IPS DF 6.9 (cell line): ENCODE data around the gene CASR.

Source experiments
- DNase-seq: peaks from one replicate; pipeline ENCODE4 v3.0.0-alpha.2; 2013; ENCODE audit warnings: low read depth, low spot score
- H3K27ac ChIP-seq: one replicate; pipeline ENCODE4 v1.5.1; 2013; ENCODE audit warnings: low read length, control low read depth
- H3K27me3 ChIP-seq: 2 replicates; pipeline ENCODE4 v1.6.1; 2013; ENCODE audit warnings: mild to moderate bottlenecking, low read length; ENCODE audit not compliant: control insufficient read depth, insufficient read depth
- H3K36me3 ChIP-seq: 2 replicates; pipeline ENCODE4 v1.6.1; 2013; ENCODE audit warnings: low read length; ENCODE audit not compliant: control insufficient read depth, insufficient read depth
- H3K4me1 ChIP-seq: 2 replicates; pipeline ENCODE4 v1.6.1; 2013; ENCODE audit warnings: low read length; ENCODE audit not compliant: control insufficient read depth, insufficient read depth
- H3K4me3 ChIP-seq: 2 replicates; pipeline ENCODE4 v1.5.1; 2013; ENCODE audit warnings: mild to moderate bottlenecking, low read length
- H3K9me3 ChIP-seq: 2 replicates; pipeline ENCODE4 v1.6.1; 2013; ENCODE audit warnings: low read length, inconsistent platforms; ENCODE audit not compliant: control insufficient read depth, insufficient read depth
- WGBS: extraction: QIAGEN DNeasy Blood & Tissue Kit; methylation state at CpG from one replicate; pipeline ENCODE4 v1.1.7; 2013; ENCODE audit warnings: mixed read lengths, missing lambda C conversion rate; ENCODE audit not compliant: insufficient read length, insufficient coverage; 5-methylcytosine and 5-hydroxymethylcytosine counted together

The CASR gene

GRCh38 chr3:122273498-122273897 lies 90.0 kb downstream of the CASR start:
- Histone ChIP-seq H3K9me3 (no peaks in the 10 kb centered on the region), H3K4me3 (no peak overlapping the region), H3K27me3 (no peaks in the 10 kb centered on the region; the same call in 1 of the 2 replicates), H3K27ac (no peak overlapping the region), H3K36me3 (no peaks in the 10 kb centered on the region), H3K4me1 (no peaks in the 10 kb centered on the region)
- WGBS: no CpG with 5 or more reads among the region's 2 CpGs
- DNase-seq: no peak

DNA sequence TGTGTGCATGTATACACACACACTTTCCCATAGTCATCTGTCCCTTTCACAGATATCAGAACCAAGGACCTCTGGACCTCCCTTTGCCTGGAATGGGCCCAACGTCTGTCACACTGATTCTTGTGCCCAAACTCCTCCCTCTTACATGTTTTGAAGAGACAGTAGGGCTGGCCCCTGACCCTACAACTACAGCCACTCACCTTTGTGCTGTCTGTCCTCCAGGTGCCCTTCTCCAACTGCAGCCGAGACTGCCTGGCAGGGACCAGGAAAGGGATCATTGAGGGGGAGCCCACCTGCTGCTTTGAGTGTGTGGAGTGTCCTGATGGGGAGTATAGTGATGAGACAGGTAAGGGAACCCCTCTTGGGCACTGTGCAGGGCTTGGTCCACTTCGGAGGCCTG lies 98.4 kb downstream of the CASR start:
- no peaks in the 10 kb centered on the region for H3K9me3 ChIP-seq
- H3K36me3 ChIP-seq: no peaks in the 10 kb centered on the region
- no peaks in the 10 kb centered on the region; the same call in 1 of the 2 replicates for H3K4me1 ChIP-seq
- no CpG with 5 or more reads among the region's 3 CpGs for WGBS
- no peak for DNase-seq
- no peaks in the 10 kb centered on the region for H3K27me3 ChIP-seq
- no peak overlapping the region for H3K4me3 ChIP-seq
- no peak overlapping the region for H3K27ac ChIP-seq

DNA sequence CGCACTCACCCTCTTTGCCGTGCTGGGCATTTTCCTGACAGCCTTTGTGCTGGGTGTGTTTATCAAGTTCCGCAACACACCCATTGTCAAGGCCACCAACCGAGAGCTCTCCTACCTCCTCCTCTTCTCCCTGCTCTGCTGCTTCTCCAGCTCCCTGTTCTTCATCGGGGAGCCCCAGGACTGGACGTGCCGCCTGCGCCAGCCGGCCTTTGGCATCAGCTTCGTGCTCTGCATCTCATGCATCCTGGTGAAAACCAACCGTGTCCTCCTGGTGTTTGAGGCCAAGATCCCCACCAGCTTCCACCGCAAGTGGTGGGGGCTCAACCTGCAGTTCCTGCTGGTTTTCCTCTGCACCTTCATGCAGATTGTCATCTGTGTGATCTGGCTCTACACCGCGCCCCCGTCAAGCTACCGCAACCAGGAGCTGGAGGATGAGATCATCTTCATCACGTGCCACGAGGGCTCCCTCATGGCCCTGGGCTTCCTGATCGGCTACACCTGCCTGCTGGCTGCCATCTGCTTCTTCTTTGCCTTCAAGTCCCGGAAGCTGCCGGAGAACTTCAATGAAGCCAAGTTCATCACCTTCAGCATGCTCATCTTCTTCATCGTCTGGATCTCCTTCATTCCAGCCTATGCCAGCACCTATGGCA lies 100.5 kb downstream of the CASR start:
- no peak overlapping the region for H3K4me3 ChIP-seq
- no peak overlapping the region for H3K27ac ChIP-seq
- WGBS: no CpG with 5 or more reads among the region's 22 CpGs
- no peaks in the 10 kb centered on the region for H3K27me3 ChIP-seq
- no peaks in the 10 kb centered on the region; the same call in 1 of the 2 replicates for H3K4me1 ChIP-seq
- no peak for DNase-seq
- H3K36me3 ChIP-seq: no peaks in the 10 kb centered on the region
- no peaks in the 10 kb centered on the region for H3K9me3 ChIP-seq

- no peak for DNase-seq
- H3K4me1 ChIP-seq: no peaks in the 10 kb centered on the region; the same call in 1 of the 2 replicates
- no peaks in the 10 kb centered on the region for H3K36me3 ChIP-seq
- no peak overlapping the region for H3K4me3 ChIP-seq
- no peaks in the 10 kb centered on the region for H3K27me3 ChIP-seq
- H3K27ac ChIP-seq: no peak overlapping the region
- H3K9me3 ChIP-seq: no peaks in the 10 kb centered on the region
- WGBS: no CpG with 5 or more reads among the region's 20 CpGs
These were observed 101.0 kb downstream of the CASR start for GRCh38 chr3:122284486-122284885.

DNA sequence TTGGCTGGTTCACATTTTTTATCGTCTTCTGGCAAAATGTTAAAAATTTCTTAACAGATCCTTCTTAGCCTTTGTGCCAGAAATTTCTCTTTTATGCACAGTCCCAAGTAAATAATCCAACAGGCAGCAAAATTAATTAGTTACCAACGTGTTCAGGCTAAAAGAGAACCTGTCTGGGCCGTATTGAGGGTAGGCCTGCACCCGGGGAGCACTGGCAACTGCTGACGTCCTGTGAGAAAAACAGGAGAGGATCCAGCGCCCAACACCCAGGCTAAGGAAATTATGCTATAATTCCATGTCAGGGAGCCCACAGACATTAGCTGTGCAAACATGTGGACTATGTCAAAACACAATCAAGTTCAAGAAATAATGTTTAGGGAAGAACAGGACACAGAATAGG lies 110.9 kb downstream of the CASR start:
- H3K27me3 ChIP-seq: no peaks in the 10 kb centered on the region
- H3K9me3 ChIP-seq: no peaks in the 10 kb centered on the region
- no peaks in the 10 kb centered on the region for H3K4me1 ChIP-seq
- no CpG with 5 or more reads among the region's 6 CpGs for WGBS
- H3K4me3 ChIP-seq: no peak overlapping the region
- no peak for DNase-seq
- H3K27ac ChIP-seq: no peak overlapping the region
- H3K36me3 ChIP-seq: no peaks in the 10 kb centered on the region

- no peak for DNase-seq
- no peak overlapping the region for H3K4me3 ChIP-seq
- H3K27me3 ChIP-seq: no peaks in the 10 kb centered on the region
- H3K9me3 ChIP-seq: no peaks in the 10 kb centered on the region
- H3K4me1 ChIP-seq: no peaks in the 10 kb centered on the region
- no CpG with 5 or more reads among the region's 5 CpGs for WGBS
- no peaks in the 10 kb centered on the region for H3K36me3 ChIP-seq
- H3K27ac ChIP-seq: no peak overlapping the region
These were observed 112.0 kb downstream of the CASR start for GRCh38 chr3:122295266-122296062.

DNA sequence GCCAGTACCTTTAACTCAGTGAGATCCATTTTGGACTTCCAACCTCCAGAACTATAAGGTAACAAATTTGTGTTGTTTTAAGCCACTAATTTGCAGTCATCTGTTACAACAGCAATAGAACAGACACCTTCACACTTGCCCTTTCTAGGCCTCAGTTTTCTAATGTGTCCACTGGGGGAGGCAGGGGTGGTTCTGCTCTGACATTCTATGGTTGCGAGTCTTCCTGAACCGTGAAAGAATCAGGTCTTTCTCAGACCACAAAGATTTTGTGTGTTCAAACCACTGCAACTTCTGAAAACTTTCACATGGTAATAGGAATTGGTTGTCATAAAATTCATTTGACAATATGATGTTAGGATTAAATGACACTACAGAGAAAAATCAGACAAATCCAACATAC lies 114.8 kb downstream of the CASR start:
- Histone ChIP-seq H3K27me3 (no peaks in the 10 kb centered on the region), H3K4me3 (no peak overlapping the region), H3K9me3 (no peaks in the 10 kb centered on the region), H3K36me3 (no peaks in the 10 kb centered on the region), H3K27ac (no peak overlapping the region), H3K4me1 (no peaks in the 10 kb centered on the region)
- WGBS: no CpG with 5 or more reads among the region's 2 CpGs
- no peak for DNase-seq

DNA sequence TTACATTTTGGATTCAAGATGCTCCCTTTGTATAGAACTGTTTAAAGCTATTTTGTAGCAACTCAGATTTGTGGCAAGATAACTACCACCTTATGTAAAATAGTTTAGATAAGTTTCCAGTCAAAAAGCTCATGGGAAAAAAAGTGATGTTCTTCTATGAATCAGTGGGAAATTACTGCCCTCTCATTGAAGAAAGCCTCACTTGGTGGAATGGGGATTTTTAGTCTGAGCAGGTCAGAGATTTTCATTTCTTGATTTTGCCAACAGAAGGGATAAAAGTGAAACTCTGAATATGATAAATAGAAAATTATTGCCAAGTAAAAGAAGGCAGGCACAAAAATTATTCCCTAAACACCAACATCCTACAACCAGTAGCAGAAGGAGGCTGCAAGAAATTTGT lies 115.7 kb downstream of the CASR start:
- Histone ChIP-seq H3K4me1 (no peaks in the 10 kb centered on the region), H3K27me3 (no peaks in the 10 kb centered on the region), H3K4me3 (no peak overlapping the region), H3K36me3 (no peaks in the 10 kb centered on the region), H3K9me3 (no peaks in the 10 kb centered on the region), H3K27ac (no peak overlapping the region)
- no peak for DNase-seq

DNA sequence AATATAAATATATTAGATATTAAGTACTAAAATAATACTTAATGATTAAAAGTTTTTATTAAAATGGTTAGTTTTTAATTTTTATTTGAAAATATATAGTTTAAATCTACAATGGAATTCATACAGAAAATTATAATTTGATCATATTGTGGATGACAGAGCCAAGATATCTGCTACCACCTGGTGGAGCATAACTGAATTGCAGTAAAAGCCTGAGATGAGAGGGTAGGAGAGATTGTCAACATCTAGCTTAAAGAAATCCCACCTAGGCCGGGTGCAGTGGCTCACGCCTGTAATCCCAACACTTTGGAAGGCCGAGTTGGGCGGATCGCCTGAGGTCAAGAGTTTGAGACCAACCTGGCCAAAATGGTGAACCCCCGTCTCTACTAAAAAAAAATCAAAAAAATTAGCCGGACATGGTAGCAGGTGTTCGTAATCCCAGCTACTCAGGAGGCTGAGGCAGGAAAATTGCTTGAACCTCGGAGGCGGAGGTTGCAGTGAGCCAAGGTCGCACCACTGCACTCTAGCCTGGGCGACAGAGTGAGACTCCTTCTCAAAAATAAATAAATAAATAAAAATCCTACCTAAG lies 116.5 kb downstream of the CASR start:
- Histone ChIP-seq H3K4me3 (no peak overlapping the region), H3K27me3 (no peaks in the 10 kb centered on the region), H3K36me3 (no peaks in the 10 kb centered on the region), H3K4me1 (no peaks in the 10 kb centered on the region), H3K27ac (no peak overlapping the region), H3K9me3 (no peaks in the 10 kb centered on the region)
- DNase-seq: peak; percentile 25
- no CpG with 5 or more reads among the region's 12 CpGs for WGBS

DNA sequence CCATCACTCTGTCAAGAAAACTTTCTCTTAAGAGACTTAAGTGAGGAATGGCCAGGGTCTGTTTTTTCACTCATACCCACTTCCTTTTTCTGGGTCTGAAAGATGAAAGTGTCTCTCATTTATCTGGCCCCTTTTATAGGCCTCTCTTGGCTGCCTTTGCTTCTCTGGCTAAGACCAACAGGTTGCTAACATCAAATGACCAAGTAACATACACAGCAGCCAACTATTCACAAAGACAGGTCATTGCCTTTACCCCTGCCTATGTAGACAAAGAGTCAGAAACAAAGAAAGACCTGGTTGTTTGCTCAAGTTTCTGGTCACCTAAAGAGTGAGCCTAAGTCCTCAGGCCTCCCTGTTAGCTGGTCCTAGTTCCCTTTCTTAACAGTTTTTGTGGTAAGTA lies 117.6 kb downstream of the CASR start:
- DNase-seq: no peak

More for the DNA sequence above, 117.6 kb downstream of the CASR start:
- Histone ChIP-seq H3K9me3 (no peaks in the 10 kb centered on the region), H3K27ac (no peak overlapping the region), H3K4me3 (no peak overlapping the region), H3K4me1 (no peaks in the 10 kb centered on the region), H3K36me3 (no peaks in the 10 kb centered on the region), H3K27me3 (no peaks in the 10 kb centered on the region)
